GM18519 (cell line): ENCODE measurements around the gene ST3GAL3.
"Not testable (repeated sequence)": the region's sequence is repeated elsewhere in the genome, so short reads cannot be mapped to it uniquely, and the experiment has no call there.

Experiments
- ATAC-seq: cut with Tn5 transposase; IDR thresholded peaks from one replicate; pipeline ENCODE4 v1.9.1; 2021; ENCODE audit warnings: mild to moderate bottlenecking, moderate library complexity; ENCODE audit not compliant: unreplicated experiment, low FRiP score

ST3GAL3 gene

DNA sequence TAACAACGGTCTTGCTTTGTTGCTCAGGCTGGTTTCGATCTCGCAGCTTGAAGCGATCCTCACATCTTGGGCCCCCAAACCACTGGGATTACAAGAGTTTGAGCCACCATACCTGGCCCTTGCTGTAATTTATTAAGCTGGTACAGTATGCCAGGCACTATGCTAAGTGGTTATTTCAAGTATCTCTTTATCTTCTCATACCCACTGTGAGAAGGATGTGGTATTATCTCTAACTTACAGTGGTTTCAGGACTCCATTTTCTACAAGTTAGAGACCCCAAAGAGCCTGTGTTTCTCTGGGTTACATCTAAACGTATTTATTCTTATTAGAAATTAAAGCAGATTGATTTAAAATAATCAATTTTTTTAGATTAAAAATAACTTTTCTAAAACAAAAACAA is 8.1 kb upstream of the ST3GAL3 start:
- ATAC-seq: no peak

DNA sequence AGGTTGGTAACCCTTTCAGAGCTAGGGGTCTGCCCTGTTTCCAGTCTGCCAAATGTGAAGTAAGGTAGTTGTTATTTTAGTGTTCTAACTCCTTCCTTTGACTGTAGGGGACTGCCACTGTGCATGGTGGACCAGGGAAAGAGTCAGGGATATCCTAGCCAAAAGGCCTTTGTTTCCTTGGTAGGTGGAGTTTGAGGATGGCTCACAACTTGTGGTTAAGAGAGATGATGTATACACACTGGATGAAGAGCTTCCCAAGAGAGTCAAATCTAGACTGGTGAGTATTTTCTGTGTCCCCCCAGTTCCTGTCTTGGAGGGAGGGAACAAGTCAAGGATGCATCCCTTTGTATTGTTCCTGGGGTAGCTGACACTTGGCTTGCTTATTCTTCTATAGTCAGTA is 3.5 kb upstream of the ST3GAL3 start:
- no peak for ATAC-seq

DNA sequence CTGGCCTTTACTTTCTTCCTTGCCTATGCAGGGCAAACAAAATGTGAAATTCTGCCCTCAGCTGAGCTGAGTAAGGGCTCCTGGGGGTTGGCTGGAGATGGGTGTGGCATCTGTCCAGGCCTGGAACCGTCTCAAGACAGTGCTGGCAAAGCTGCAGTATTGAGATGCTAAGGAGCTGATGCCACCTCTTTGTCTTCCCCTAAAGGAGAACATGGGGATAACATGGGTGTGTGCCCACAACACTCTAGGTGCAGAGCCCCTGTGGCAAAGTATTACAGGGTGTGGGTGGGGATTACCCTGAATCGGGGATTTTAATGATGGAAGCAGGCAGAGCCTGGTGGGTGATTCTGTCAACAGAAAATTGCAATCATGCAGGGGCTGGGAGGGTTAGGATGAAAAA is 2.5 kb upstream of the ST3GAL3 start:
- no peak for ATAC-seq

DNA sequence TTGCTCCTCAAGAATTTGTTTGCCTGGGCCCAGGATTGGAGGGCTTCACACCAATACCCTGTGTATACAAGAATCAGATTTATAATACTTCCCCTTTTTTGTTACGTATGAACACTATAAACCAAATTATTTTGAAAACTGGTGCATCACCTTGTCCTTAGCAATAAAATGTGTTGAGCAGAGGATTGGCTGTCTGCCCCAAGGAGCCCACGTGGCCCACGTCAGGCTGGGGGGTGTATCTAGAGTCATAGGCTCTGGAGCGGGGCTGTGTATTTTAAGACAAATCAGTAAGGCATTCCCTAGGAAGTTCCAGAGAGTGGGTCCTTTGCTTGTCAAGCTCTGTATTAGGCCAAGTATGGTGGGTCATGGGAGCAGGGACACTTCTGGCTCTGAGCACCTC is 2.0 kb upstream of the ST3GAL3 start:
- no peak for ATAC-seq

DNA sequence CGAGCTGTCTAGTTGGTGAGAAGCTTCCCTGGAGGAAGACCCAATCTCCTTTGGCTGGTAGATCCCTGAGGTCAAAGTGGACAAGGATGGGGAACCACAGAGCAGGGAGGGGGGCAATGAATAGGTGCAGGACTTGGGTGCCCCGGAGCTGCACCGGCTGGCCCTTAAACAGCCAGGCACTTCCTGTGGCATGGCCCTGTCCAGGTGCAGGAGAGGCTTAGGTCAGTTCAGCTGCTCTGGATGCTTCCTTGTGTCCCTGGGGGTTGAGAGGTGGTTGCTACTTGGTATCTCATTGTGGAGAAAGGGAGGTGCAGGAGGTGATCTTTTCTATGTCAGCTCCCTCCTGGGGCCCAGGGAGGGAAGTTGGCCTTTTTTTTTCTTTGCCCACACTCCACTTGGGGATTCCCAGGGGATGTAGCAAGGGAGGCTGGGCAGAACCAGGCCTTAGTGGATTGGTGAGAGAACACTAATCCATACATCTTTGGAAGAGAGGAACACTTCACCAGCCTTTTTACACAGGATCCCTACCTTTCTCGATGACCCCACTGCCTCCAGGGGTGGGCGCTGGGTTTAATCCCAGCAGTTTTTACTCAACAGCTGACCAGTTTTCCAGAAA is 1.2 kb upstream of the ST3GAL3 start:
- ATAC-seq: no peak

DNA sequence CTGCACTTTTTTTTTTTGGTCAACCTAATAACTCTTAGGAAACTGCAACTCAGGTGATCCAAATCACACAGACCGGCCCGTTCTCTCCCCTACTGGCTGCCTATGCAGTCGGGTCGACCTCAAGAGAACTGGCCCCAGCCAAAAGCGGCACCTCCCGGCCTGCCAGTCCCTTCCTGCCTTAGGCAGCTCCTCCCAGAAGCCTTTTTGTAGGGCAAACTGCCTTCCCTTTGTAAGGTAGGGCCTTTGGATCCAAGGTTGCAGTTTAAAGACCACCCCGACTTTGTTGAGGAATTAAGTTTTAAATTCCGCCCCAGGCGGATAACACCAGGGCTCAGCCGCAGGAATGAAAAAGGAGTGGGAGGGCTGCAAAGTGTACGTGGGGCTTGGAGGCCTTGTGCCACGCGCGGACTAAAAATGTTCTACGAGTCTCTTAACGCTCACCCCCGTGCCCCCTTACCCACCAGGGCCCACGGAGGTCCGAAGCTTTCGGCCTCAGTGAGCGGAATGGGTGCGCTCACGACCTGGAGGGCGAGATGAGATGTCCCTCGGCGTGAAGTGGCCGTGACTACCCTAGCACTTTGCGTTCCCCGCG is 642 bp upstream of the ST3GAL3 start:
- no peak for ATAC-seq

DNA sequence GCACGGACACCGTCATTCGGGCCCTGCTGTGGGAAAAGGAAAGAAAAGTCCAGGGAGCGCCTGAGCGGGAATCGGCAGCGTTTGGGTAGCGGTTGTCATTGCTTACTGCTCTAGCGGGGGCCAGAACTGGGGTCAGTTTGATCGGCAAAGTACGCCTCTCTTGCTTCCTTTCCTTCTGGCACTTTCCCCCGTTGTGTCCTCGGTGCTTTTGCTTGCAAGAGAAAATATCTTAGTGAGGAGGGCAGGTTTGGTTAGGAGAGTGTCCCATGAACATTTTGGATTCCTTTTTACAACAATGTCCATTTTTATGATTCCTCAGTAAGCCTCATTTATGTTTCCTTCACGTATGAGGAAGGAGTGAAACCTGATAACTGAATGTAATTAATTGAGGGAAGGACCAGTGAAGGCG is 670 bp downstream of the ST3GAL3 start:
- ATAC-seq: no peak

DNA sequence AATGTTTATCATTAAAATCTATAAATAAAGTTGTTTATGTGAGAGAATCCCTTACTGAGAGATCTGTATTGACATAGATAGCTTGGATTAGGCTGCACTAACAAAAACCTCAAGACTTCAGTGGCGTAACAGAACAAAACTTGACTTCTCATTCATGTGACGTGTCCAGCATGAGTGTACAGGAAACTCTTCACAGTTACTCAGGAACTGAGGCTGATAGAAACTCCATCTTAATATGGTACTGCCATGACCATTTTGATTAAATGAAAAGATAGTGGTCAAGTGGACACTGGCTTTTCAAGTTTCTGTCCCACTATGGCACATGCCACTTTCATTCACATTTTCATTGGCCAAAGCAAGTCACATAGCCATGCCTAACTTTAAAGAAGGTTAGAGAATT is 3.7 kb downstream of the ST3GAL3 start:
- ATAC-seq: no peak

DNA sequence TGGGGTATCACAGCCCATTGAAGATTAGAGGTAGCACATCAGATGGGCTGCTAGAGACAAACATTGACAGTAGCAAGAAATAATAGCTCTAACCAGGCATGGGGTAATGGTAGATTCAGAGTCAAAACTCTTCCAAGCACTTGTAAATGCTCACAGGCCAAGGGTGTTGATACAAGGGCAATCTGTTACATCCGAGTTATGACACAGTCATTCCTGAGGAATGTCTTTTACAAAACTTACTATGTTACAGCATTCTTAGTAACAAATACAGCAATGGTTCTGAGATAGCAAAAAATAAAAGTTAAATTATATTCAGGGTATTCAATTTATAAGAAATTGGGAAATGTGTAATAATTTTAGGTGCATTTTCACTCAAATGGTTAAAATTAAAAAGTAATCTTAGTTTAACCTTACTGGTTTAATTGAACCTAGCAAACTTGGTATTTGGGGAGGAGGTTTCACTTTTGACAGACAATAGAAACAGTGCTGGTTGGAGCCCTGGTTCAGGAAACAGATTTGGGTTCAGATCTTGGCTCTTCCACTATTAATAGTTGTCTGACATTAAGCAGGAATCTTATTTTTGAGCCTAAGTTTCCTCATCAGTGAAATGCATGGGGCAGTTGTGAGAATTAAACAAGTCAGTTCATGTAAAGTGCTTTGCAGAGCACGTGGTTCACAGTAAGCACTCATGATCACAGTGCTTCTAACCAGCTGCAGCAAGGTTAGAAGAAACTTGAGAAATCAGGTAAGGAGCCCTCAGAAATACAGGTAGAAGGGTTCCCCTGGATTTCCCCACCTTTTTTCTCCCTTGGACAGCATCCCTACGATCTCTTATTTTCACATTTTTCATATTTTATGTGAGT is 4.4 kb downstream of the ST3GAL3 start:
- ATAC-seq: no peak

DNA sequence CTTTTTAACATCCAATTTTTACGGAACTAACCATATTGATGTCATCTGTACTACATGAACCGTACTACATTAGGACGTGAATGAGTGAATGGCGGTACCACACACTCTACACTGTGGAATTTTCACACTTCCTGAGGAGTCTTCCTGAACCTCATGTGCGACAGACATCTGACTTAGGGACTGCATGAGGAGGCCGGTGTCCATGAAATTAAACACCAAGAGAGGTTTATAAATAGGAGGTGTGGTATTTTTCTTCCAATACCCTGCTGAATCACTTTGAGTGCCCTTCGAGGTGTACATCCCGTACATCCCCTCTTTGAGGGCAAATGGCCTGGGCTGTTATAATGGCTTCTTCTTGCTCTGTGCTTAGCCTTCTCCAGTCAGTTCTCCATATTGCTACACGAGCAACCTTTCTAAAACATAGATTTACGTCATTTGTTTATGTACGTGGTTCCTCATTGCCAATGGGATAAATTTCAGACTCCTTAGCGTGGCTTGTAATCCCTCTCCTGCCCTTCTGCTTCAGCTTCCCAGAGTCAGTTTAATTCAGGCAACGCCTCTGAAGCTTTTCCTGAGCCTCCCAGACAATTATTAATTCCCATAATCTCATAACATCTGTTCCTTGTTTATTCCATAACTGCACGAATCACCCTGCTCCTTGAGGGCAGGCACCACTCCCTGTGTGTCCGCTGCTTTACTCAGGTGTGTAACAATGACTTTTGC is 9.4 kb downstream of the ST3GAL3 start:
- no peak for ATAC-seq

DNA sequence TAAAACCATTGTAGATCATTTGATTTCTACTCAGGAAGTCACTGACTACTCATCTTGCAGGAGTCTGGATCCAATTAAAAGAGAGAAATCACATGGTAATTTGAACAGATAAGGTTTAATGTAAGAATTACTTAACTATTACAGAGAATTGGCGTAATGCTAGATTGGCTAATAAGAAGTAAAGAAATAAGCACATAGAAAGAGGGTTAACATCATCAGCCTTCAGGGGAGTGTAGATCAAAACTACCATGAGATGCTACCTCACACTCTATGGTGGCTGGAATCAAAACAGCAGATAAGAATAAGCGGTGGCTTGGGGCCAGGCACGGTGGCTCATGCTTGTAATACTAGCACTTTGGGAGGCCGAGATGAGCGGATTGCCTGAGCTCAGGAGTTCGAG is 11.7 kb downstream of the ST3GAL3 start:
- ATAC-seq: no peak

DNA sequence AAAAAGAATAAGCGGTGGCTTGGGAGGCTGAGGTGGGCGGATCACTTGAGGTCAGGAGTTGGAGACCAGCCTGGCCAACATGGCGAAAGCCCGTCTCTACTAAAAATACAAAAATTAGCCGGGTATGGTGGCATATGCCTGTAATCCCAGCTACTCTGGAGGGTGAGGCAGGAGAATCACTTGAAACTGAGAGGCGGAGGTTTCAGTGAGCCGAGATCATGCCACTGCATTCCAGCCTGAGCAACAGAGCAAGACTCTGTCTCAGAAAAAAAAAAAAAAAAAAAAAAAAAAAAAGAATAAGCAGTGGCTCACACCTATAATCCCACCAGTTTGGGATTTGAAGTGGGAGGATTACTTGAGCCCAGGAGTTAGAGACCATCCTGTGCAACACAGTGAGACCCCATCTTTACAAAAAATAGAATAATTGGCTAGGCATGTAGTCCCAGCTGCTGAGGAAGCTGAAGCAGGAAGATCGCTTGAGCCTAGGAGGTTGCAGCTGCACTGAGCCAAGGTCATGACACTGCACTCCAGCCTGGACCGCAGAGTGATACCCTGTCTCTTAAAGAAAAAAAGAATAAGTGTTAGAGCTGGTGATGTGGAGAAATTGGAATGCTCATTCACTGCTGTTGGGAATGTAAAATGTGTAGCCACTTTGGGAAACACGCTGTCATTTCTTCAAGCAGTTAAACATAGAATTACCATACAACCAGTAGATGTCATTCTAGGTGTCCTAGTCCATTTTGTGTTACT is 12.5 kb downstream of the ST3GAL3 start:
- ATAC-seq: not testable (repeated sequence)

DNA sequence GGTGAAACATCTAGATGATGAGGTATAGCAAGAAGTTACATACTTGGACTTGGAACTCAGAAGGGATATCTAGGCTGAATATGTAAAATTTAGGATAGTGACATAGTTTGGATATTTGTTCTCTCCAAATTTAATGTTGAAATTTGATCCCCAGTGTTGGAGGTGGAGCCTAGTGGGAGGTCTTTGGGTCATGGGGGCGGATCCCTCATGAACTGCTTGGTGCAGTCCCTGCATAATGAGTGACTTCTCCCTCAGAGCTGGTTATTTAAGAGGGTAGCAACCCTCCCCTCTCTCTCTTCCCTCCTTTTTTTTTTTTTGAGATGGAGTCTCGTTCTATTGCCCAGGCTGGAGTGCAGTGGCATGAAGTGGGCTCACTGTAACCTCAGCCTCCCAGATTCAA is 15.5 kb downstream of the ST3GAL3 start:
- ATAC-seq: no peak

DNA sequence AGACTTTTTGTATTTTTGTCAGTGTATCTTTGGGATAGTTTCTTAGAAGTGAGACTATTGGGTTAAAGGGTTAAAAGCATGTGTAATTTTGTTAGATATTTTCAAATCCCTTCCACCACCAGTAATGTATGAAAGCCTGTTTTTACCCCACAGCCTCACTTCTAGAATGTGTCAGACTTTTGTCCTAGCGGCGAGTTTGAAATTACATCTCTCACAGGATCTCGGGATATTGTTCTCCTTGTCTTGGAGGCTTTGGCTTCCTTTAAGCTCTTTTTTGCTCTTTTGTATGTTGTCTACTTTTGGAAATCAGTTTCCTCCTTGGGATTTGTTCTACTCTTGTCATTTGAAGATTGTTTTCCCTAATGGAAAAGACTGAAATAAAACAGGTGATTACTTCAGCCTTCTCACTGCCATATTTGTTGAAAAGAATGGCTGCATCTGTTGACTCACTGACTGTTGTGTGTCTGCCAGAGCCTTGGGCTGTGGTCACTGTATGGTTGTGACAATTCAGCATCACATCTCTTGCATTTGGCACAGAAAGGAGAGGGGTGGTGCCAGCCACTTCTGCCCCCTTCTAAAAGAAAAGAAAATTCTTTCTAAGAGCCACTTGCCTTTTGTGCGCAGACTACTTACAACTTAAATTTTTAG is 22.6 kb downstream of the ST3GAL3 start:
- ATAC-seq: no peak

DNA sequence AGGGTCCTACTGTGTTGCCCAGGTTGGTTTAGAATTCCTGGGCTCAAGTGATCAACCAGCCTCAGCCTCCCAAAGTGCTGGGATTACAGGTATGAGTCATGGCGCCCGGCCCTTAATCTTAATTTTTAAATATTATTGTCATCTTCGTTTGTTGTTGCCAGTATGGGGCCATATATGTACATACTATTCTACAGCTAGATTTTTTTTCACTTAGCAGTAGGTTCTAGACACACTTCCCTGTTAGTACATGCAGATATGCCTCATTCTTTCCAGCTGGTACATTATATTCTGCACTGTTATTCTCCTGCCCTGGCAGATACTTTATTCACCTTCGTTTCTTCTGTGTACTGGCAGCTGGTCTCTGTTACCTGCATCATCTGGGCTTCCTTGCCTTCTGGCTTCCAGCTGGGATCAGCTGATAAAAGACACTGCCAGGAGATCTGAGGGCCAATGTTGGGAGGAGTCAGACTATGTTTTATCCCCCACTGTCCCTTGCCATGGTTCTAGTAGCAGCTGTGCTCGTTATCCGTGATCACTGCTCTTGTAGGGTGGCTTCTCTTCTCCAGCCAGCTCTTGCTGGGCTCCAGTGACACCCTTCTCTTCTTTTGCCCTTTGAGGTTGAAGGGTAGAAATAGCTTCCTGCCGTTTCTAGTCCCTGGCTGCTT is 24.7 kb downstream of the ST3GAL3 start:
- ATAC-seq: no peak

DNA sequence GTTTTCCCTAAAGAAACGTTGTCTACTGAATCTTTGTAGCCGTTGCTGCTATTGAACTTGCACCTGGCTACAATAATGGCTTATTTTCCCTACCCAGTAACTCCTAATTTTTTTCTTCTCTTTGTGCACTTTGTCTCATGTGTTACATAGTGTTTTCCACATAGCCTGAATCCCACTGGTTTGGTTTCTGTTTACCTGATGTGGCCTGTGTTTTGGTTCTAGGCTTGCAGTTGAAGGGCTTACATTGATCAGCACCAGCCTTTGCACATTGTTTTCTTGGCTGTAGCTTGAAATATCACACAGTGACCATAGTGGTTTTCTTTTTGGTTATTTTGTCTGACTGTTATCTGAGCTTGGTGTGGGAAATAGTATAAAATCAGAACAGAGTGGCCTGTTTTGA is 29.5 kb downstream of the ST3GAL3 start:
- ATAC-seq: no peak

DNA sequence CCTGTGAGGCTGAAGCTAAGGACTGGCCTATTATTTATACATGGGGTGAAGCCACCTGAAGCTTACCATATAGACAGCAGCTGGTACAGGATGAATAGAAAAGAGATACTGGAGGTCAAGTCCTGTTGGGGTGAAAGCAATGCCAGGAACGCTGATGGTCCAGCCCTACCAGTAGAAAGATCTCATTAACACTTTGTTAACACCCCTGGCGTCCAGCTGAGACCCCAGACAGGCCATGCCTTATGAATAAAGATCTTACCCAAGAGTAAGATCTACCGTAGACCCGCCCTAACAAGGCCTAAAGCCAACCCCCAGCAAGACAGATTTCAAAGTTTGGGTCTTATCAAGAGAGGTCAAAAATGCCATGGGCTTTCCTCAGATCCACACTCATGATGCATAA is 34.7 kb downstream of the ST3GAL3 start:
- ATAC-seq: no peak

DNA sequence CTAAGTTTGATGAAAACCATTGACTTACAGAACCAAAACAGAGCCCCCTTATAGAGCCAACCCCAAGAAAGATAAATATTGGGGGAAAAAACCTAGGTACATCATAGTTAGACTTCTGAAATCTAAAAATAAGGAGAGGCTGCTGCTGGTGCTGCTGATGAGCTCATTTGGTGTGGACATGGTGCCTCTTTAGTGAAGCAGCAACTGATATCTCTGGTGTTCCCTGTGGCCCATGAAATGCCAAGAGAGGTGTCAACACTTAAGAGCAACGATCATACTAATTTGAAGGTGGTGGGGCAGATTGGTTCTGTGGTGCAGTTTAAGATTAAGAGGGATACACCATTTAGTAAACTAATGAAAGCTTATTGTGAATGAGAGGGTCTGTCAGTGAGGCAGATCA is 35.9 kb downstream of the ST3GAL3 start:
- no peak for ATAC-seq

DNA sequence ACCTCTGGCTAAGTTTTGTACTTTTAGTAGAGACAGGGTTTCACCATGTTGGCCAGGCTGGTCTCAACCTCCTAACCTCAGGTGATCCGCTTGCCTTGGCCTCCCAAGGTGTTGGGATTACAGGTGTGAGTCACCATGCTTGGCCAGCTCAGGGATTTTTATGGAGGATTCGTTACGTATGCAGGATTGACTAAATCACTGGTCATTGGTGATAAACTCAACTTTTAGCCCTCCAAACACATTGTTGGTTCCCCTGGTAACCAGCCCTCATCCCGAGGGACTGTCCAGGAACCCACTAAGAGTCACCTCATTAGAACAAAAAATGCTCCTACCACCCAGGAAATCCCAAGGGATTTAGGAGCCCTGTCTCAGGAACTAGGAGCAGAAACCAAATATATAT is 40.4 kb downstream of the ST3GAL3 start:
- ATAC-seq: no peak

DNA sequence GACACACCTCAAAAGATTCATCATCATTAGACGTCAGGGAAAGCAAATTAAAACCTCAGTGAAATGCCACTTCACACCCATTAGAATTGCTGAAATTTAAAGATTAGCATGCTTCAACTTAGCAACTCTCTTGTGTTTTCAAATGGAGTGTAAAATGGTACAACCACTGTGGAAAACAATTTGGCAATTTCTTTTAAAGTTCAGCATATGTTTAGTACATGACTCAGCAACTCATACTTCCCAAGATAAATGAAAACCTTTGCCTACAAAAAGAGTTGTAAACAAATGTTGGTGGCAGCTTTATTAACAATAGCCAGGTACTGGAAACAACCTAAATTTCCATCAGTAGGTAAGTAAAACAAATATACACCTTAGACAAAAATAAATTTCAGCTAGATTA is 42.7 kb downstream of the ST3GAL3 start:
- ATAC-seq: no peak
